ENCODE data around the gene SNTN.
A peak's percentile ranks its signal among the peaks of the same experiment; 100 is the strongest.

SNTN gene

GRCh38 chr3:63670544-63670943 lies 18.1 kb downstream of the SNTN start:
- H3K27me3 ChIP-seq (ENCODE audit: insufficient read depth, poor library complexity, severe bottlenecking) = no peaks in the 10 kb centered on the region
- no peak overlapping the region for H3K27ac ChIP-seq (replicated peaks)
- H3K4me3 ChIP-seq (replicated peaks; ENCODE audit: insufficient read depth, low read length) = no peak overlapping the region
- TF ChIP-seq CTCF (IDR thresholded peaks at IDR 0.05; ENCODE audit: insufficient read depth, low read length) = no peak
- TF ChIP-seq SPI1 (IDR thresholded peaks at IDR 0.05; ENCODE audit: borderline replicate concordance, low read depth) = no peak
- no peak for TF ChIP-seq POLR2AphosphoS5 (IDR thresholded peaks at IDR 0.05; ENCODE audit: low read depth)
- TF ChIP-seq REST (IDR thresholded peaks at IDR 0.05; ENCODE audit: insufficient replicate concordance, low read depth) = peak; percentile 57
- no peak for DNase-seq (ENCODE audit: low read depth in 1 of 2, low spot score in 1 of 2)

GRCh38 chr3:63673111-63673510 lies 20.6 kb downstream of the SNTN start:
- Histone ChIP-seq H3K4me3 (replicated peaks; ENCODE audit: insufficient read depth, low read length) (no peak overlapping the region), H3K27ac (replicated peaks) (no peak overlapping the region), H3K27me3 (ENCODE audit: insufficient read depth, poor library complexity, severe bottlenecking) (no peaks in the 10 kb centered on the region)
- no peak for DNase-seq (ENCODE audit: low read depth in 1 of 2, low spot score in 1 of 2)
- TF ChIP-seq GABPA (IDR thresholded peaks at IDR 0.05; ENCODE audit: low read depth) (no peak), POLR2AphosphoS5 (IDR thresholded peaks at IDR 0.05; ENCODE audit: low read depth) (no peak)

- Histone ChIP-seq H3K27me3 (ENCODE audit: insufficient read depth, poor library complexity, severe bottlenecking) (no peaks in the 10 kb centered on the region), H3K4me3 (replicated peaks; ENCODE audit: insufficient read depth, low read length) (no peak overlapping the region), H3K27ac (replicated peaks) (no peak overlapping the region)
- TF ChIP-seq GABPA (IDR thresholded peaks at IDR 0.05; ENCODE audit: low read depth) (no peak), REST (IDR thresholded peaks at IDR 0.05; ENCODE audit: insufficient replicate concordance, low read depth) (no peak), SPI1 (IDR thresholded peaks at IDR 0.05; ENCODE audit: borderline replicate concordance, low read depth) (no peak), POLR2AphosphoS5 (IDR thresholded peaks at IDR 0.05; ENCODE audit: low read depth) (no peak), CTCF (IDR thresholded peaks at IDR 0.05; ENCODE audit: insufficient read depth, low read length) (no peak)
- DNase-seq (ENCODE audit: low read depth in 1 of 2, low spot score in 1 of 2) = no peak
Measured at GRCh38 chr3:63674586-63674985, 22.1 kb downstream of the SNTN start.

GRCh38 chr3:63679186-63679585 lies 26.7 kb downstream of the SNTN start:
- no peak overlapping the region for H3K4me3 ChIP-seq (replicated peaks; ENCODE audit: insufficient read depth, low read length)
- no peak for TF ChIP-seq CTCF (IDR thresholded peaks at IDR 0.05; ENCODE audit: insufficient read depth, low read length)
- TF ChIP-seq GABPA (IDR thresholded peaks at IDR 0.05; ENCODE audit: low read depth) = no peak
- no peak for TF ChIP-seq REST (IDR thresholded peaks at IDR 0.05; ENCODE audit: insufficient replicate concordance, low read depth)
- peak; percentile 48; the same call in 1 of the 2 replicates for TF ChIP-seq SPI1 (IDR thresholded peaks at IDR 0.05; ENCODE audit: borderline replicate concordance, low read depth)
- TF ChIP-seq POLR2AphosphoS5 (IDR thresholded peaks at IDR 0.05; ENCODE audit: low read depth) = no peak
- peak; percentile 34 to 58 for DNase-seq (ENCODE audit: low read depth in 1 of 2, low spot score in 1 of 2)
- no peaks in the 10 kb centered on the region for H3K27me3 ChIP-seq (ENCODE audit: insufficient read depth, poor library complexity, severe bottlenecking)
- no peak overlapping the region; the same call in 1 of the 2 replicates for H3K27ac ChIP-seq (replicated peaks)

Measured in HL-60 (cell line).